Left lung (tissue), 10 donors: ENCODE results near the gene HEYL. TPM values are rescaled to one million over a fixed set of nuclear protein-coding genes. Genes with fewer than 3 reads are reported as not detected.
A peak's percentile ranks its signal among the peaks of the same experiment; 100 is the strongest.

Source experiments
- ATAC-seq: fragments of 200-7000 bp; cut with Tn5 transposase; one replicate; pipeline ENCODE4 v1.9.1; 2020; ENCODE audit warnings: moderate library complexity
- DNase-seq, 4 donors: peaks; one replicate each; pipeline ENCODE4 v3.0.0-alpha.2; 2013 to 2020
- H3K27ac ChIP-seq, 2 donors: fragments of 200-600 bp; sonication (generic) in 1 of 2; one replicate each; pipeline versions ENCODE4 v1.5.0 to v1.8.0; 2020 to 2021
- H3K27me3 ChIP-seq, 2 donors: fragments of 200-600 bp; sonication (generic) in 1 of 2; one replicate each; pipeline versions ENCODE4 v1.5.0 to v1.8.0; 2020 to 2021
- H3K36me3 ChIP-seq, 2 donors: fragments of 200-600 bp; sonication (generic) in 1 of 2; one replicate each; pipeline versions ENCODE4 v1.5.0 to v1.8.0; 2020 to 2021
- H3K4me1 ChIP-seq, 2 donors: fragments of 200-600 bp; one replicate each; pipeline ENCODE4 v1.8.0; 2021
- H3K4me3 ChIP-seq, 2 donors: fragments of 200-600 bp; sonication (generic) in 1 of 2; one replicate each; pipeline versions ENCODE4 v1.5.0 to v1.8.0; 2020 to 2021; ENCODE audit warnings: mild to moderate bottlenecking in 1 of 2
- H3K9me3 ChIP-seq, 2 donors: fragments of 200-600 bp; sonication (generic) in 1 of 2; one replicate each; pipeline versions ENCODE4 v1.5.0 to v1.8.0; 2020 to 2021
- CTCF ChIP-seq, 2 donors: fragments of 200-600 bp; sonication (generic) in 1 of 2; IDR thresholded peaks; one replicate each; pipeline versions ENCODE4 v1.5.0 to v1.8.0; 2021; ENCODE audit warnings: antibody characterized with exemption in 2 of 2
- intact Hi-C, 2 donors: fragments of 100-400 bp; cut with DNase I; formaldehyde crosslinking; loops; one replicate each; pipeline versions ENCODE4 v1.11.2 to v1.14.2; 2022
- polyA plus RNA-seq, 6 donors: library from polyadenylated mRNA; unstranded; fragments of 120-200 nt; gene quantifications; one replicate each; pipeline ENCODE4 v1.2.1, GENCODE V29; 2013; ENCODE audit not compliant: insufficient read length in 6 of 6
- total RNA-seq, 2 donors: library from RNA; stranded (reverse); fragmentation: NEBNext Ultra II Directional; extraction: Animal tissue kit (Norgen Biotek cat#: 25700); gene quantifications; one replicate each; pipeline ENCODE4 v1.2.1, GENCODE V29; 2021
- donor health status: DM: no; HTN: yes; CAD: no.
- donor health status: DM: no; HTN: no; CAD: no.

The HEYL gene
- total and polyA plus RNA-seq, 8 donors = 12.6 to 42.8 (median 30.9) TPM

- no peak for TF ChIP-seq CTCF (IDR thresholded peaks at IDR 0.05)
- intact Hi-C loops = no loop called here
- Histone ChIP-seq H3K9me3 (no peaks in the 10 kb centered on the region), H3K4me3 (no peak overlapping the region), H3K36me3 (peaks cover 0 to 4% of the 10 kb centered on the region in 2 donors), H3K27me3 (peaks cover 0 to 19% of the 10 kb centered on the region in 2 donors), H3K4me1 (peaks cover 0 to 10% of the 10 kb centered on the region in 2 donors), H3K27ac (peak overlapping the region in 1 of 2 donors; percentile 20)
- DNase-seq (no peak), ATAC-seq (no peak)
Measured at GRCh38 chr1:39635205-39635870, 4.1 kb downstream of the HEYL start.

DNA sequence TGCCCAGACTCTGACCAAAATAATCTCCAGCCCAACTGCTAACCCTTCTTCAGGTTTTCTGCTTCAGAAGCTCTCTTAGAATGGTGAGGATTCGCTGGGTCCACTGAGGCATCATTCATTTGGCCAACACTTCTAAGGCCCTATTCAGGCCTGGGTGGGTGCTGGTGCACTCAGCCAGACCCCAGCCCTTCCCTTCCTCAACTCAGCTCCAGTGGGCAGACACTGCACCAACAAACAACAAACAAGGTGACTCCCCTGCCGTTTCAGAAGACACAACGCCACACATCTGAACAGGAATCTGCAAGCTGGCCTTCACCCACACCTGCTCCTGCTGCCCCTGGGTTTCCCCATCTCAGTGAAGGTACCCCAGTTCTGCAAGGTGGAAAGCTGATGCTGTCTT, 6.0 kb downstream of the HEYL start:
- no peak overlapping the region for H3K27ac ChIP-seq
- H3K36me3 ChIP-seq = peaks cover 0 to 12% of the 10 kb centered on the region in 2 donors

GRCh38 chr1:39632682-39633417, 6.6 kb downstream of the HEYL start:
- H3K27me3 ChIP-seq = no peaks in the 10 kb centered on the region
- intact Hi-C loops = no loop called here
- H3K4me3 ChIP-seq = peak overlapping the region in 1 of 2 donors; percentile 11
- H3K9me3 ChIP-seq = no peaks in the 10 kb centered on the region
- H3K36me3 ChIP-seq = peaks cover 0 to 12% of the 10 kb centered on the region in 2 donors
- DNase-seq = peak in 2 of 4 donors; percentile 65 to 87
- peak; percentile 92 for ATAC-seq
- H3K27ac ChIP-seq = no peak overlapping the region
- TF ChIP-seq CTCF (IDR thresholded peaks at IDR 0.05) = no peak
- no peaks in the 10 kb centered on the region for H3K4me1 ChIP-seq

More for the DNA sequence above, 6.0 kb downstream of the HEYL start:
- TF ChIP-seq CTCF (IDR thresholded peaks at IDR 0.05) = no peak
- ATAC-seq (no peak), DNase-seq (no peak)
- Histone ChIP-seq H3K27me3 (peaks cover 0 to 2% of the 10 kb centered on the region in 2 donors), H3K9me3 (no peaks in the 10 kb centered on the region), H3K4me3 (peak overlapping the region in 1 of 2 donors; percentile 11), H3K4me1 (no peaks in the 10 kb centered on the region)
- intact Hi-C loops = no loop called here

DNA sequence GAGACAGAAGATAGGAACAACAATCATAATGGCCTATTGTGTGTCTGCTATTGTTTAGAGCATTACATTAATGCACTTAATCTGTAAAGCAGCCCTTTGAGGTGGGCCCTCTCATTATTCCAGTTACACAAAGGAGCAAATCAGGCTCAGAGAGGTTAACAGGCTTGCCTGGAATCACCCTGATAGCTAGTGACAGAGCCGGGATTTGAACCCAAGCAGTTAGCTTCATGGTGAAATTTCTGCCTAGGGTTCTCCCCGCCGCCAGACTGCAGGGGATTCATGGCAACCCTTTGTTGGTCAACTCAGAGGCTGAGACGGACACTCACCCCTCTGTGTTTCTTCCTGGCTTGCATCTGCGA, 7.1 kb downstream of the HEYL start:
- Histone ChIP-seq H3K4me1 (no peaks in the 10 kb centered on the region), H3K36me3 (peaks cover 0 to 12% of the 10 kb centered on the region in 2 donors), H3K27ac (no peak overlapping the region), H3K9me3 (no peaks in the 10 kb centered on the region), H3K27me3 (no peaks in the 10 kb centered on the region), H3K4me3 (peak overlapping the region in 1 of 2 donors; percentile 11)
- intact Hi-C loops = no loop called here
- ATAC-seq = no peak
- no peak for DNase-seq
- TF ChIP-seq CTCF (IDR thresholded peaks at IDR 0.05) = no peak
